CD4-positive, alpha-beta T cell (primary cell): ENCODE data around the gene FKBP5. TPM values are rescaled to one million over a fixed set of nuclear protein-coding genes. Genes with fewer than 3 reads are reported as not detected.

ENCODE experiments used
- ATAC-seq: fragments of 200-7000 bp; cut with Tn5 transposase; one replicate; pipeline ENCODE4 v1.10.0; 2022; ENCODE audit warnings: mild to moderate bottlenecking; ENCODE audit not compliant: poor library complexity
- CTCF ChIA-PET: fragments of 350-600 bp; sonication (Branson Sonifier 250); formaldehyde crosslinking; loops from one replicate; lab custom pipeline; 2021; ENCODE audit warnings: antibody characterized with exemption, inconsistent platforms; lab: Charles Lee
- POLR2A ChIA-PET: fragments of 350-600 bp; sonication (Branson Sonifier 250); formaldehyde crosslinking; loops from one replicate; lab custom pipeline; 2021; ENCODE audit warnings: antibody characterized with exemption, inconsistent platforms; lab: Charles Lee
- DNase-seq, 14 experiments: peaks; one replicate each; pipeline ENCODE4 v3.0.0-alpha.2; 2013 to 2020; ENCODE audit warnings: mixed read lengths in 2 of 14
- H3K27ac ChIP-seq, 2 donors: one replicate each; pipeline versions ENCODE4 v1.5.1 to v1.7.0; 2013; ENCODE audit warnings: low read length in 2 of 2, low read depth in 1 of 2, mild to moderate bottlenecking in 1 of 2
- H3K27me3 ChIP-seq, 2 experiments: 1 replicate in 1 of 2; 2 replicates in 1 of 2; pipeline versions ENCODE4 v1.6.1 to v1.7.0; 2013; ENCODE audit warnings: low read length in 2 of 2, control low read depth in 1 of 2, mild to moderate bottlenecking in 1 of 2, moderate library complexity in 1 of 2; ENCODE audit not compliant: insufficient read depth in 2 of 2, control insufficient read depth in 1 of 2
- H3K36me3 ChIP-seq: one replicate; pipeline ENCODE4 v1.6.1; 2013; ENCODE audit warnings: low read length, control low read depth; ENCODE audit not compliant: insufficient read depth
- H3K4me1 ChIP-seq: one replicate; pipeline ENCODE4 v1.6.1; 2013; ENCODE audit warnings: low read length, control low read depth; ENCODE audit not compliant: insufficient read depth
- H3K4me3 ChIP-seq: one replicate; pipeline ENCODE4 v1.5.1; 2013; ENCODE audit warnings: mild to moderate bottlenecking, low read length, moderate library complexity
- H3K9me3 ChIP-seq, 2 experiments: 1 replicate in 1 of 2; 2 replicates in 1 of 2; pipeline versions ENCODE4 v1.6.1 to v1.7.0; 2013; ENCODE audit warnings: low read length in 2 of 2, mild to moderate bottlenecking in 2 of 2, control low read depth in 1 of 2, moderate library complexity in 1 of 2; ENCODE audit not compliant: control insufficient read depth in 1 of 2, insufficient read depth in 1 of 2
- H3K27ac Mint-ChIP-seq: one replicate; pipeline ENCODE4 v1.8.0; 2020; ENCODE audit warnings: mixed read lengths
- H3K27me3 Mint-ChIP-seq: one replicate; pipeline ENCODE4 v1.8.0; 2021; ENCODE audit warnings: mixed read lengths
- H3K36me3 Mint-ChIP-seq: one replicate; pipeline ENCODE4 v1.8.0; 2021; ENCODE audit warnings: low read depth, mixed read lengths
- H3K4me1 Mint-ChIP-seq: one replicate; pipeline ENCODE4 v1.8.0; 2021; ENCODE audit warnings: low read depth, mixed read lengths
- H3K4me3 Mint-ChIP-seq: one replicate; pipeline ENCODE4 v1.8.0; 2020; ENCODE audit warnings: mild to moderate bottlenecking, mixed read lengths
- H3K9me3 Mint-ChIP-seq: one replicate; pipeline ENCODE4 v1.8.0; 2020; ENCODE audit warnings: mixed read lengths
- CTCF ChIP-seq: fragments of 200-600 bp; IDR thresholded peaks from one replicate; pipeline ENCODE4 v1.8.0; 2022; ENCODE audit warnings: antibody characterized with exemption, mild to moderate bottlenecking
- intact Hi-C, 2 experiments: fragments of 100-400 bp; cut with DNase I in 1 of 2; cut with micrococcal nuclease in 1 of 2; formaldehyde crosslinking; loops; one replicate each; pipeline versions ENCODE4 v1.15.1 to v1.9.0; 2023 to 2025; cut with DNase I, micrococcal nuclease
- total RNA-seq, 174 experiments: library from RNA in 2 of 174; stranded (reverse) in 2 of 174; gene quantifications; one replicate each; pipeline ENCODE4 v1.2.3 and lab custom pipeline; 2021 to 2026

Gene FKBP5
- total RNA-seq, 2 experiments from 2014 or later = 72.6 to 75.9 TPM

GRCh38 chr6:35669451-35670045 is 19.2 kb downstream of the FKBP5 start:
- H3K27me3 Mint-ChIP-seq = no peaks in the 10 kb centered on the region
- peak; percentile 72 for ATAC-seq
- intact Hi-C loops = loop anchor here (2.0 to 5.0 kb wide), 2 partner anchors 19 to 37 kb away; partner anchors contain the start of gene FKBP5 (in 1 of the 2)
- H3K4me1 Mint-ChIP-seq = peaks cover 57% of the 10 kb centered on the region
- CTCF ChIA-PET = interaction anchor here (1.5 to 2.7 kb wide), 3 partner anchors 11 to 68 kb away, joined by 6 to 14 read pairs (median 10); no protein-coding TSS in a partner anchor
- Histone ChIP-seq H3K27ac (peak overlapping the region; percentile 26 to 58), H3K9me3 (peaks cover 0 to 7% of the 10 kb centered on the region in 2 experiments), H3K36me3 (no peaks in the 10 kb centered on the region), H3K27me3 (no peaks in the 10 kb centered on the region), H3K4me3 (peak overlapping the region; percentile 25), H3K4me1 (peaks cover 51% of the 10 kb centered on the region)
- POLR2A ChIA-PET = interaction anchor here (0.7 to 3.2 kb wide), 17 partner anchors 9 to 105 kb away, joined by 3 to 26 read pairs (median 4); partner anchors contain the start of gene FKBP5
- TF ChIP-seq CTCF = no peak
- peaks cover 26% of the 10 kb centered on the region for H3K36me3 Mint-ChIP-seq
- DNase-seq = peak in 3 of 14 experiments; percentile 48 to 69 (median 57)
- H3K27ac Mint-ChIP-seq = peak overlapping the region; percentile 91
- H3K9me3 Mint-ChIP-seq = no peaks in the 10 kb centered on the region
- H3K4me3 Mint-ChIP-seq = peak overlapping the region; percentile 82

GRCh38 chr6:35668744-35669450 is 19.8 kb downstream of the FKBP5 start:
- H3K4me1 Mint-ChIP-seq = peaks cover 51% of the 10 kb centered on the region
- POLR2A ChIA-PET = interaction anchor here (0.9 to 3.2 kb wide), 17 partner anchors 9 to 78 kb away, joined by 3 to 26 read pairs (median 6); partner anchors contain the start of gene FKBP5
- Histone ChIP-seq H3K9me3 (peaks cover 0 to 7% of the 10 kb centered on the region in 2 experiments), H3K4me3 (peak overlapping the region; percentile 25), H3K27ac (peak overlapping the region; percentile 26 to 58), H3K27me3 (no peaks in the 10 kb centered on the region), H3K36me3 (no peaks in the 10 kb centered on the region), H3K4me1 (peaks cover 49% of the 10 kb centered on the region)
- ATAC-seq (no peak), DNase-seq (no peak)
- H3K9me3 Mint-ChIP-seq = no peaks in the 10 kb centered on the region
- TF ChIP-seq CTCF = no peak
- peak overlapping the region; percentile 82 for H3K4me3 Mint-ChIP-seq
- H3K27ac Mint-ChIP-seq = peak overlapping the region; percentile 91
- peaks cover 24% of the 10 kb centered on the region for H3K36me3 Mint-ChIP-seq
- intact Hi-C loops = loop anchor here (2.0 to 5.0 kb wide), 2 partner anchors 20 to 37 kb away; partner anchors contain the start of gene FKBP5 (in 1 of the 2)
- CTCF ChIA-PET = interaction anchor here (1.4 to 2.7 kb wide), 4 partner anchors 12 to 68 kb away, joined by 3 to 14 read pairs (median 8); no protein-coding TSS in a partner anchor
- no peaks in the 10 kb centered on the region for H3K27me3 Mint-ChIP-seq

GRCh38 chr6:35668096-35668495 is 20.6 kb downstream of the FKBP5 start:
- ChIA-PET POLR2A (interaction anchor here (1.1 to 3.2 kb wide), 7 partner anchors 15 to 69 kb away, joined by 3 to 26 read pairs (median 7); partner anchors contain the start of gene ARMC12), CTCF (interaction anchor here (1.1 to 1.8 kb wide), 3 partner anchors 10 to 68 kb away, joined by 3 to 5 read pairs (median 4); no protein-coding TSS in a partner anchor)
- Mint-ChIP-seq H3K36me3 (peaks cover 19% of the 10 kb centered on the region), H3K4me1 (peaks cover 46% of the 10 kb centered on the region), H3K9me3 (no peaks in the 10 kb centered on the region), H3K27me3 (no peaks in the 10 kb centered on the region), H3K4me3 (peak overlapping the region; percentile 77), H3K27ac (peak overlapping the region; percentile 91)
- intact Hi-C loops = loop anchor here (2.0 to 5.0 kb wide), 2 partner anchors 21 to 36 kb away; partner anchors contain the start of gene FKBP5 (in 1 of the 2)
- Histone ChIP-seq H3K4me1 (peaks cover 50% of the 10 kb centered on the region), H3K27me3 (no peaks in the 10 kb centered on the region), H3K27ac (peak overlapping the region; percentile 47 to 51), H3K36me3 (no peaks in the 10 kb centered on the region), H3K4me3 (peak overlapping the region; percentile 28), H3K9me3 (peaks cover 0 to 7% of the 10 kb centered on the region in 2 experiments)
- ATAC-seq (no peak), DNase-seq (no peak)
- TF ChIP-seq CTCF = no peak
